HEK293 (cell line): ENCODE measurements around the gene PDE4D.

Experiments used
- CTCF ChIP-seq: fragments of 450-650 bp; formaldehyde crosslinking; IDR thresholded peaks from 2 replicates; pipeline ENCODE4 v1.5.1; 2016; ENCODE audit warnings: missing biosample characterization, missing genetic modification characterization
- PRDM1 ChIP-seq: fragments of 450-650 bp; formaldehyde crosslinking; IDR thresholded peaks from 2 replicates; pipeline ENCODE4; 2016; ENCODE audit warnings: missing biosample characterization, missing genetic modification characterization
- REPIN1 ChIP-seq: fragments of 450-650 bp; formaldehyde crosslinking; IDR thresholded peaks from 2 replicates; pipeline ENCODE4 v1.5.1; 2017; ENCODE audit warnings: missing biosample characterization, missing genetic modification characterization, low read depth
- REST ChIP-seq: fragments of 450-650 bp; formaldehyde crosslinking; IDR thresholded peaks from 2 replicates; pipeline ENCODE4 v1.5.1; 2016; ENCODE audit warnings: missing biosample characterization, missing genetic modification characterization
- ZNF114 ChIP-seq: fragments of 450-650 bp; formaldehyde crosslinking; IDR thresholded peaks from 2 replicates; pipeline ENCODE4 v1.5.0; 2017; ENCODE audit warnings: missing biosample characterization, missing genetic modification characterization
- ZNF121 ChIP-seq: fragments of 450-650 bp; formaldehyde crosslinking; IDR thresholded peaks from 2 replicates; pipeline ENCODE4 v1.5.1; 2016; ENCODE audit warnings: missing biosample characterization, missing genetic modification characterization
- ZNF280D ChIP-seq: fragments of 450-650 bp; formaldehyde crosslinking; IDR thresholded peaks from 2 replicates; pipeline ENCODE4 v1.5.1; 2016; ENCODE audit warnings: missing biosample characterization, missing genetic modification characterization
- ZNF350 ChIP-seq: fragments of 450-650 bp; formaldehyde crosslinking; IDR thresholded peaks from 2 replicates; pipeline ENCODE4 v1.5.0; 2017; ENCODE audit warnings: missing biosample characterization, mild to moderate bottlenecking, missing genetic modification characterization
- ZNF530 ChIP-seq: fragments of 450-650 bp; formaldehyde crosslinking; IDR thresholded peaks from 2 replicates; pipeline ENCODE4 v1.5.1; 2016; ENCODE audit warnings: low read depth, missing biosample characterization, missing genetic modification characterization
- ZNF654 ChIP-seq: fragments of 450-650 bp; formaldehyde crosslinking; IDR thresholded peaks from 2 replicates; pipeline ENCODE4 v1.5.1; 2016; ENCODE audit warnings: low read depth, missing biosample characterization, missing genetic modification characterization
- ZNF658 ChIP-seq: fragments of 450-650 bp; formaldehyde crosslinking; IDR thresholded peaks from 2 replicates; pipeline ENCODE4; 2016; ENCODE audit warnings: missing biosample characterization, missing genetic modification characterization
- ZNF692 ChIP-seq: fragments of 450-650 bp; formaldehyde crosslinking; IDR thresholded peaks from 2 replicates; pipeline ENCODE4 v1.5.1; 2016; ENCODE audit warnings: missing biosample characterization, missing genetic modification characterization
- TF ChIP-seq, protein P1 (sequence below): fragments of 450-650 bp; formaldehyde crosslinking; IDR thresholded peaks from 2 replicates; pipeline ENCODE4 v1.5.1; 2016; ENCODE audit warnings: missing biosample characterization, missing genetic modification characterization, borderline replicate concordance

- TF ChIP-seq, protein P1, sequence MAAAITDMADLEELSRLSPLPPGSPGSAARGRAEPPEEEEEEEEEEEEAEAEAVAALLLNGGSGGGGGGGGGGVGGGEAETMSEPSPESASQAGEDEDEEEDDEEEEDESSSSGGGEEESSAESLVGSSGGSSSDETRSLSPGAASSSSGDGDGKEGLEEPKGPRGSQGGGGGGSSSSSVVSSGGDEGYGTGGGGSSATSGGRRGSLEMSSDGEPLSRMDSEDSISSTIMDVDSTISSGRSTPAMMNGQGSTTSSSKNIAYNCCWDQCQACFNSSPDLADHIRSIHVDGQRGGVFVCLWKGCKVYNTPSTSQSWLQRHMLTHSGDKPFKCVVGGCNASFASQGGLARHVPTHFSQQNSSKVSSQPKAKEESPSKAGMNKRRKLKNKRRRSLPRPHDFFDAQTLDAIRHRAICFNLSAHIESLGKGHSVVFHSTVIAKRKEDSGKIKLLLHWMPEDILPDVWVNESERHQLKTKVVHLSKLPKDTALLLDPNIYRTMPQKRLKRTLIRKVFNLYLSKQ (tag by site-specific recombination), result no peak
- TF ChIP-seq CTCF (no peak), ZNF692 (tag by site-specific recombination) (no peak), PRDM1 (tag by site-specific recombination) (no peak), ZNF654 (no peak), ZNF350 (tag by site-specific recombination) (no peak), REST (tag by site-specific recombination) (no peak), ZNF530 (tag by site-specific recombination) (no peak), REPIN1 (no peak), ZNF280D (tag by site-specific recombination) (no peak), ZNF658 (tag by site-specific recombination) (no peak), ZNF121 (tag by site-specific recombination) (no peak), ZNF114 (no peak)
These were observed 919.4 kb downstream of the PDE4D start for GRCh38 chr5:58974083-58974482.
